Small intestine (tissue), 7 donors: ENCODE measurements around the gene SERTAD4. TPM values are rescaled to one million over a fixed set of nuclear protein-coding genes. Genes with fewer than 3 reads are reported as not detected.

ENCODE experiments used
- DNase-seq, 2 donors: peaks; one replicate each; pipeline versions ENCODE4 v3.0.0 to v3.0.0-alpha.2; 2013
- FAIRE-seq: peaks from 2 replicates; lab custom pipeline; 2012; peaks lifted over from hg19 to GRCh38; lab: Jason Lieb, UNC
- H3K27ac ChIP-seq, 3 donors: one replicate each; pipeline ENCODE4 v1.5.1; 2013; ENCODE audit warnings: low read length in 2 of 3, mild to moderate bottlenecking in 2 of 3, control low read depth in 1 of 3, inconsistent platforms in 1 of 3, low read depth in 1 of 3, moderate library complexity in 1 of 3
- H3K27me3 ChIP-seq, 3 donors: one replicate each; pipeline ENCODE4 v1.6.1; 2013; ENCODE audit warnings: low read length in 3 of 3, inconsistent platforms in 1 of 3; ENCODE audit not compliant: control insufficient read depth in 3 of 3, insufficient read depth in 3 of 3
- H3K36me3 ChIP-seq, 3 donors: one replicate each; pipeline ENCODE4 v1.6.1; 2013; ENCODE audit warnings: low read length in 3 of 3, inconsistent platforms in 1 of 3, low read depth in 1 of 3, mild to moderate bottlenecking in 1 of 3, moderate library complexity in 1 of 3; ENCODE audit not compliant: control insufficient read depth in 3 of 3, insufficient read depth in 2 of 3
- H3K4me1 ChIP-seq, 3 donors: one replicate each; pipeline ENCODE4 v1.6.1; 2013; ENCODE audit warnings: low read length in 2 of 3, inconsistent platforms in 1 of 3, low read depth in 1 of 3, mild to moderate bottlenecking in 1 of 3, moderate library complexity in 1 of 3; ENCODE audit not compliant: control insufficient read depth in 3 of 3, insufficient read depth in 2 of 3
- H3K4me3 ChIP-seq, 3 donors: one replicate each; pipeline ENCODE4 v1.5.1; 2013; ENCODE audit warnings: low read length in 3 of 3, control low read depth in 1 of 3, inconsistent platforms in 1 of 3, low read depth in 1 of 3, mild to moderate bottlenecking in 1 of 3, moderate library complexity in 1 of 3
- H3K9me3 ChIP-seq, 2 donors: one replicate each; pipeline ENCODE4 v1.6.1; 2013; ENCODE audit warnings: low read depth in 1 of 2, low read length in 1 of 2; ENCODE audit not compliant: control insufficient read depth in 2 of 2, insufficient read depth in 1 of 2
- WGBS, 3 donors: extraction: QIAGEN DNeasy Blood & Tissue Kit; methylation state at CpG; one replicate each; pipeline ENCODE4 v1.1.7; 2013; 5-methylcytosine and 5-hydroxymethylcytosine counted together
- polyA plus RNA-seq, 4 donors: library from polyadenylated mRNA; stranded (reverse) in 3 of 4; unstranded in 1 of 4; fragments of 200-250 nt in 3 of 4; fragments of 120-200 nt in 1 of 4; gene quantifications; one replicate each; pipeline versions ENCODE4 v1.2.1 to v1.2.3, GENCODE V29; 2013
- donor health status: healthy with polysubstance abuse.
- donor health status: control.
- donor health status: control.
- donor health status: Bipolar disorder and iron deficiency.
- donor health status: healthy.

The SERTAD4 gene
- polyA plus RNA-seq, 4 donors: 0.88 to 1.0 TPM; not detected in 2

GRCh38 chr1:210200124-210200736 lies 32.4 kb upstream of the SERTAD4 start:
- peaks cover 0 to 15% of the 10 kb centered on the region in 2 donors for H3K9me3 ChIP-seq
- H3K27me3 ChIP-seq: no peaks in the 10 kb centered on the region
- no peaks in the 10 kb centered on the region for H3K36me3 ChIP-seq
- DNase-seq: no peak
- 36 to 50% (median 48%) methylated on average over 3 of the region's 3 CpGs for WGBS, 3 donors
- H3K4me1 ChIP-seq: no peaks in the 10 kb centered on the region
- FAIRE-seq: no peak
- no peak overlapping the region for H3K4me3 ChIP-seq
- no peak overlapping the region for H3K27ac ChIP-seq

GRCh38 chr1:210201681-210202080 lies 30.9 kb upstream of the SERTAD4 start:
- H3K4me1 ChIP-seq: no peaks in the 10 kb centered on the region
- no peak for FAIRE-seq
- H3K36me3 ChIP-seq: no peaks in the 10 kb centered on the region
- 31 to 40% (median 36%) methylated on average over 3 of the region's 3 CpGs for WGBS, 3 donors
- H3K9me3 ChIP-seq: peaks cover 0 to 3% of the 10 kb centered on the region in 2 donors
- H3K4me3 ChIP-seq: no peak overlapping the region
- no peak overlapping the region for H3K27ac ChIP-seq
- no peaks in the 10 kb centered on the region for H3K27me3 ChIP-seq
- no peak for DNase-seq

GRCh38 chr1:210207597-210208450 lies 24.8 kb upstream of the SERTAD4 start:
- Histone ChIP-seq H3K27me3 (no peaks in the 10 kb centered on the region), H3K4me3 (no peak overlapping the region), H3K27ac (no peak overlapping the region), H3K36me3 (no peaks in the 10 kb centered on the region), H3K4me1 (no peaks in the 10 kb centered on the region), H3K9me3 (no peaks in the 10 kb centered on the region)
- WGBS, 3 donors: 81 to 91% (median 86%) methylated on average over 2 of the region's 2 CpGs
- FAIRE-seq (no peak), DNase-seq (no peak)

DNA sequence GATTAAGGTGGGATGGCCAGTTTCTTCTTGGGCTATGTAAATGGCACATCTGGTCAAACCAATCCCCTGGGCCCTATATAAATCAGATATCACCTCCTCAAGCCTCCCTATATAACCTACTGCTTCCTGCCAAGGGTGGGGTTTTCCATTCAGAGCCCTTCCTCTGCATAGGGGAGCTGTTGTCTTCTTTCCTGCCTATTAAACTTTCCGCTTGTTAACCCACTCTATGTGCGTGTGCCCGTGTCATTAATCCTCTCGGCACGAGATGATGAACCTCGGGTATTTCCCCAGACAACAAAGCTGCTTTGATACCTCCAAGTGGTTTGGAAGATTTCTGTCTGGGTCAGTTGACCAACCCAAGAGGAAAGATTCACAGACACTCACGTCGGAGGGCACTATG lies 19.3 kb upstream of the SERTAD4 start:
- DNase-seq (no peak), FAIRE-seq (no peak)
- WGBS, 3 donors: 78 to 91% (median 79%) methylated on average over 8 of the region's 8 CpGs
- Histone ChIP-seq H3K4me3 (no peak overlapping the region), H3K27me3 (no peaks in the 10 kb centered on the region), H3K9me3 (no peaks in the 10 kb centered on the region), H3K4me1 (no peaks in the 10 kb centered on the region), H3K36me3 (no peaks in the 10 kb centered on the region), H3K27ac (no peak overlapping the region)

- 61 to 73% (median 62%) methylated on average over 4 of the region's 4 CpGs for WGBS, 3 donors
- H3K4me1 ChIP-seq: no peaks in the 10 kb centered on the region
Measured at GRCh38 chr1:210214573-210215409, 17.8 kb upstream of the SERTAD4 start.

GRCh38 chr1:210217482-210217881 lies 15.1 kb upstream of the SERTAD4 start:
- FAIRE-seq (no peak), DNase-seq (no peak)
- WGBS, 3 donors: 84 to 90% (median 89%) methylated on average over 5 of the region's 5 CpGs
- Histone ChIP-seq H3K36me3 (no peaks in the 10 kb centered on the region), H3K4me1 (no peaks in the 10 kb centered on the region), H3K27me3 (no peaks in the 10 kb centered on the region), H3K4me3 (no peak overlapping the region), H3K27ac (no peak overlapping the region), H3K9me3 (no peaks in the 10 kb centered on the region)

More at GRCh38 chr1:210214573-210215409, 17.8 kb upstream of the SERTAD4 start:
- Histone ChIP-seq H3K9me3 (no peaks in the 10 kb centered on the region), H3K36me3 (no peaks in the 10 kb centered on the region), H3K27me3 (no peaks in the 10 kb centered on the region), H3K27ac (no peak overlapping the region), H3K4me3 (no peak overlapping the region)
- no peak for DNase-seq
- FAIRE-seq: no peak

DNA sequence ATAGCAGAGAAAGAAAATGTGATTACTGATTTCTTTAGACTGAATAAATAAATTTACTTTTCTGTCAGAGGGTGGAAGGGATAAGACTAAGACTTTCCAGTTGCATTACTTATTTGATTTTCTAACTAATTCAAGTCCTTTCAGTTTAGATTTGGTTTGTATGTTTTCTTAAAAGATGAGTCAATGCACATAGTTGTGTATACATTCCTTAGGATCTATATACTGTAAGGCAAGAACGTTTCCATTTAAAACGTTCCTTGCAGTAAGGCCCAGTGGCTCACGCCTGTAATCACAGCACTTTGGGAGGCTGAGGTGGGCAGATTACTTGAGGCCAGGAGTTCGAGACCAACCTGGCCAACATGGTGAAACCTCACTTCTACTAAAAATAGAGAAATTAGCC lies 14.5 kb upstream of the SERTAD4 start:
- DNase-seq (no peak), FAIRE-seq (no peak)
- 77 to 83% (median 80%) methylated on average over 4 of the region's 4 CpGs for WGBS, 3 donors
- H3K4me3 ChIP-seq: no peak overlapping the region
- H3K36me3 ChIP-seq: no peaks in the 10 kb centered on the region
- no peaks in the 10 kb centered on the region for H3K9me3 ChIP-seq
- H3K27ac ChIP-seq: no peak overlapping the region
- H3K4me1 ChIP-seq: no peaks in the 10 kb centered on the region
- H3K27me3 ChIP-seq: no peaks in the 10 kb centered on the region

DNA sequence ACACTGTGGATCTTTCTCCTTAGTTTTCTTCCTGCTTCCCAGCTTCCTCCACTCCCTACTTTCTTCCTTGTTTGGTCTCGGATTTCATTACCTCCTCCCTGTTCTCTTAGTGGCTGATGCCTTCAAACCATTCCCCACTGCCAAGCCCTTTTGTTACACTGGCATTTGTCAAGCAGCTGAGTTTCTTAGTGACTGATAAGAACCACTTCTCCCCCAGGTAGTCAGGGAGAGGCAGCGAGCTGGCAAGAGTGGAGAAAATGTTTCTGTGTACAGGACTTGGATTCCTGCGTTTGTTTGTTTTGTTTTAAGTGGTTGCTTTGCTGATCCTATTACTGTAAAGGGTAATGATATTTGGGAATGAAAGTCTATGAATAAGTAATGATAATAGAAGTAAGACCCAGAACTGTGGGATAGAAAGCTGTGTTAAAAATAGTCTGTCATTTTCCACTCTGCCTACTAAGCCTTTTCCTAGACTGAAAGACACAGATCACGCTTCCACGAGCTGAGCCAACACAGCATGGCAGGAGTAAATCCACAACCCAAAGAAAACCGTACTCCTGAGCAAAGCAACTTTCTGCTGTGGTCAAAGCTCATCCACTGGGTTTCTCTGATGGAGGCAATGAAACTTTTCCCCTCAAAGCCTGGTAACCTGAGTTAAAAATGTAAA lies 10.1 kb upstream of the SERTAD4 start:
- Histone ChIP-seq H3K9me3 (no peaks in the 10 kb centered on the region), H3K27ac (peak overlapping the region in 1 of 3 donors; percentile 70), H3K27me3 (peaks cover 0 to 8% (median 0%) of the 10 kb centered on the region in 3 donors), H3K4me1 (peaks cover 0 to 3% (median 0%) of the 10 kb centered on the region in 3 donors), H3K36me3 (no peaks in the 10 kb centered on the region), H3K4me3 (no peak overlapping the region)
- 5 to 33% (median 17%) methylated on average over 6 of the region's 6 CpGs for WGBS, 3 donors
- FAIRE-seq (no peak), DNase-seq (peak; percentile 10 to 82)
